HG03139 (cell line): Measurements from ENCODE around the gene SYDE1.
"Not testable (repeated sequence)": the region's sequence is repeated elsewhere in the genome, so short reads cannot be mapped to it uniquely, and the experiment has no call there.

Experiments used
- ATAC-seq: cut with Tn5 transposase; IDR thresholded peaks from one replicate; pipeline ENCODE4 v1.9.1; 2021; ENCODE audit not compliant: unreplicated experiment

SYDE1 gene, protein sequence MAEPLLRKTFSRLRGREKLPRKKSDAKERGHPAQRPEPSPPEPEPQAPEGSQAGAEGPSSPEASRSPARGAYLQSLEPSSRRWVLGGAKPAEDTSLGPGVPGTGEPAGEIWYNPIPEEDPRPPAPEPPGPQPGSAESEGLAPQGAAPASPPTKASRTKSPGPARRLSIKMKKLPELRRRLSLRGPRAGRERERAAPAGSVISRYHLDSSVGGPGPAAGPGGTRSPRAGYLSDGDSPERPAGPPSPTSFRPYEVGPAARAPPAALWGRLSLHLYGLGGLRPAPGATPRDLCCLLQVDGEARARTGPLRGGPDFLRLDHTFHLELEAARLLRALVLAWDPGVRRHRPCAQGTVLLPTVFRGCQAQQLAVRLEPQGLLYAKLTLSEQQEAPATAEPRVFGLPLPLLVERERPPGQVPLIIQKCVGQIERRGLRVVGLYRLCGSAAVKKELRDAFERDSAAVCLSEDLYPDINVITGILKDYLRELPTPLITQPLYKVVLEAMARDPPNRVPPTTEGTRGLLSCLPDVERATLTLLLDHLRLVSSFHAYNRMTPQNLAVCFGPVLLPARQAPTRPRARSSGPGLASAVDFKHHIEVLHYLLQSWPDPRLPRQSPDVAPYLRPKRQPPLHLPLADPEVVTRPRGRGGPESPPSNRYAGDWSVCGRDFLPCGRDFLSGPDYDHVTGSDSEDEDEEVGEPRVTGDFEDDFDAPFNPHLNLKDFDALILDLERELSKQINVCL

DNA sequence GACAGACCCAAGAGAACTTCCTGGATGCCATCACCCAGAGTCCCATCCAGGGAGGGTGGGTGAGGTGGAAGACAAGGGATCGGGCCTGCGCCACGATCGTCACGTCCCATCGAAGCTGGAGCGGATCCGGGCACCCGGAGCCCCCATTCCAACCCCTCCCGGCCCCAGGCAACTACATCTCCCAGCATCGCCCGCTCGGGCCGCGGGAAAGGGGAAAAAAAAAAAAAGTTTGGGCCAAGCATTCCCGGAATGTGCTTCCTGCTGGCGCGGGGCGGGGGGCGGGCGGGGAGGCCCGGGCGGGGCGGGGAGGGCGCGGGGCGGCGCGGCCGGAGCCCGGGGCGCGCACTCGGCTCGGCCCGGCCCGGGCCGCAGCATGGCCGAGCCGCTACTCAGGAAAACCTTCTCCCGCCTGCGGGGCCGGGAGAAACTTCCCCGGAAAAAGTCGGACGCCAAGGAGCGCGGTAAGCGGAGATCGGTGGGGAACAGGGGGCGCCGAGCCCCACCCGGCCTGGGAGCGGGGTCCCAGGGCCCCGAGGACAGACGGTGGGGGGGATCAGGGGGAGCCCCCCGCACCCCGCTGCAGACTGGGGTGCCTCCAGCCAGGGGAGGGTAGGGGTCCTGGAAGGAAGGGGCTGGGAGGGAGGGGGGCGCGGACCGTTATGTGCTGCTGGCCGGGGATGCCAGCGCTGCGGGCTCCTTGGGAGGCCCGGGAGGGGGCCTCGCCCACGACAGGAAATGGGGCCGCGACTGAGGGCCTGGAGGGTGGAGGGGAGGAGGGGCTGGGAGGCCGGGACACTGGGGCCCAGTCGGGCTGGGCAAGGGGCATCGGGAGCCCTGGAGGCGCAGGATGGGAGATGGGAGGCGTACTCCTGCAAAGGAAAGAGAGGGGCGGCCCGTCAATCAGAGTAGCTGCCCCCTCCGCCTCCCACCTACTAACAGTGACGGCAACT lies at the start of gene SYDE1:
TSS of gene SYDE1 (plus strand) at position 341 of the 950 bp plus-strand sequence. CDS start at position 374, 33 bp downstream.
- no peak for ATAC-seq

DNA sequence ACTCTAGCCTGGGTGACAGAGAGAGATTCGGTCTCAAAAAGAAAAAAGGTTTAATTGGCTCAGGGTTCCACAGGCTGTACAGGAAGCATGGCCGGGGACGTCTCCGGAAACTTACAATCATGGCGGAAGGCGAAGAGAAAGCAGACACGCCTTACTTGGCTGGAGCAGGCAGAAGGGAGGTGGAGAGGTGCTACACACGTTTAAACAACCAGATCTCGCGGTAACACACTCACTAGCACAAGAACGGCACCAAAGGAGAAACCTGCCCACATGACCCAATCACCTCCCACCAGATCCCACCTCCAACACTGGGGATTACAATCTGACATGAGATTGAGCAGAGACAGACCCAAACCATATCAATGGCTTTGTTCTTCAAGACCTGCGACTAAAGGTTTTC lies 45.2 kb upstream of the SYDE1 start:
- no peak for ATAC-seq

- ATAC-seq, result not testable (repeated sequence)
Measured at GRCh38 chr19:15070386-15070785, 36.8 kb upstream of the SYDE1 start.

DNA sequence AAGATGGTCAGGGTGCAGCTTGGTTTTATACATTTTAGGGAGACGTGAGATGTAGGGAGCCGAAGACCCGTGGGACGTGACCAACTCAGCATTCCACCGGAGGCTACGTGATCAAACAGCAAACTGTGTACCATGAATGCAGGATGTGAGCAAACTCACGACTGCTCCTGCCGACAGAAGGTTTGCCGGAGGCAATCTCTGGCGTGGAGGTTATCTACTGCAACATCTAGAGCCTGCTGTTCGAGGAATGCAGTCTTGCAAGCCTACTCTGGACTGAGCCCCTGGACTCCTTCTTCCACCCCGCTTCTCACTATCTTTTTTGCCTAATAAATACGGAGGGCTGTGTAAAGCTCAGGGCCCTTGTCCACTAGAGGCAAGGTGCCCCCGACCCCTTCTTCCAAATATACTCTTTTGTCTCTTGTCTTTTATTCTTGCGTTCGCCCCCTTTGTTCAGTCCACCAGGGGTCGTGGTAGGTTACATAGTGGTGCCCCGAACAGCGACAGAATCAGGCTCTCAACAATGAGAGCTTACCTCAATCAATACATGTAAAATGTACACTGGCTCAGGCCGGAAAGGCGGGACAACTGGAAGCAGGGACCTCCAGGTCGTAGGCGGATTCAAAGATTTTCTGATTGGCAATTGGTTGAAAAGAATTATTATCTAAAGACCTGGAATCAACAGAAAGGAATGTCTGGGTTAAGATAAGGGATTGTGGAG lies 34.1 kb upstream of the SYDE1 start:
- no peak for ATAC-seq

GRCh38 chr19:15074371-15074770 lies 32.8 kb upstream of the SYDE1 start:
- no peak for ATAC-seq

DNA sequence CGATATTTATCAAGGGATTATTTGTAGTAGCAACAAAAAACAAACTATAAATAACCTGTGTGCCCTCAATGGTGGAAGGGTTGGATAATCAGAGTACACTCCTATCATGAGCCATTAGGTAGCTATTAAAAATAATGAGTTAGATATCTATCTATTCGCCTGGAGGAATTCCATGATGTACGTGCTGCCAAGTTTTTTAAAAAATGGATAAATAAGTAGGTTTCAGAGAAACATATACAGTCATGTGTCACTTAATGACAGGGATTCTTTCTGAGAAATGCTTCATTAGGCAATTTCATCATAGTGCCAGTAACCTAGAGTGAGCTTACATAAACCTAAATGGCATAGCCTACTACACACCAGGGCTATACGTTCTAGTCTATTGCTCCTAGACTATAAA lies 31.4 kb upstream of the SYDE1 start:
- no peak for ATAC-seq

DNA sequence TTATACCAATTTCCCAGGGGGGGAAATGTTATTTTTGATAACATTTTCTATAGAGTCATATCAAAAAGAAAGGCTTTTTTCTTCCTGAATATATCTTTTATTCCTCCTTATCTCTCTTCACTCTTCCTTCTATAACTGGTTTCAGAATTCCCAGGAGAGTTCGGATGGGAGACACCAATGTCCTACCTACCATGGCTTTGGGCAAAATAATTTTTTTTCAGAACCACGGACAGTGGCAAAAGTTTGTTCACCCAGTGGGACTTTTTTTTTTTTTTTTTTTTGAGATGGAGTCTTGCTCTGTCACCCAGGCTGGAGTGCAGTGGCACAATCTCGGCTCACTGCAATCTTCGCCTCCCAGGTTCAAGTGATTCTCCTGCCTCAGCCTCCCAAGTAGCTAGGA lies 27.2 kb upstream of the SYDE1 start:
- ATAC-seq, result not testable (repeated sequence)

- no peak for ATAC-seq
Measured at GRCh38 chr19:15081911-15082310, 25.3 kb upstream of the SYDE1 start, which contains the start of gene OR1I1. Gene OR1I1 (plus strand): TSS chr19:15082211. CDS start chr19:15087066, 4,855 bp downstream.

GRCh38 chr19:15087182-15087581 lies 20.0 kb upstream of the SYDE1 start:
- ATAC-seq, result no peak

DNA sequence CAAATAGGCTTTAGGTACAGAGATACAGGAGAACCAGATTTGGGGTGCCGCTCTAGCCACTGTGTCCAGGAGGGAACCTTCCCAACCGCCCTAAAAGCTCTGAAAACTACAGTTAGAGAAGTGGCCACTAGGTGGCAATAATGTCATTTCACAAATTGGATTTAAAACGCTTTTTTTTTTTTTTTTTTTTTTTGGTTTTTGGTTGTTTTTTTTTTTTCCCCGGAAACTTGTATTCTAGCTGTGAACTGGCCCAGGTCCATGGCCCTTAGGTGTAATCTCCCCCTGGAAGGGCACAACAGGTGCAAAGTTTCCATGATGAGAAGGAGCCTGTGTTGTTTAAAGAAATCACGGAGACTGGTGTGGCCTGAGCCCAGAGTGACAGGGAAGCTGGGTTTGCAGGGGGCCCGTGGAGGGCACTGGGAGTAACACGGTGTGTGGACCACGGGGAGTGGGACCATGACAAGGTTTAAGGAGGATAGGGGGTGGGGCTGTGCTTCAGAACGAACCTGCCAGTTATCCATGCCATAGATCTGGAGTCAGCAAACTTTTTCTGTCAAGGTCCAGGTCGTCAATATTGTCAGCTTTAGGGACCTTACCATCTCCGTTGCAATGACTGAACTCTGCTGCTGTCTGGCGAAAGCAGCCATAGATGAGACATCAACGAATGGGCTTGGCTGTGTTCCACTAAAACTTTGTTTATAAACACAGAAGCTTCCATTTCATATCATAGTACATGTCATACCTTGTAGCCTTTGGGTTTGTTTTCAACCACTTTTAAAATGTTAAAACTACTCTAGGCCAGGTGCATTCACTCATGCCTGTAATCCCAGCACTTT lies 15.1 kb upstream of the SYDE1 start:
- no peak for ATAC-seq

DNA sequence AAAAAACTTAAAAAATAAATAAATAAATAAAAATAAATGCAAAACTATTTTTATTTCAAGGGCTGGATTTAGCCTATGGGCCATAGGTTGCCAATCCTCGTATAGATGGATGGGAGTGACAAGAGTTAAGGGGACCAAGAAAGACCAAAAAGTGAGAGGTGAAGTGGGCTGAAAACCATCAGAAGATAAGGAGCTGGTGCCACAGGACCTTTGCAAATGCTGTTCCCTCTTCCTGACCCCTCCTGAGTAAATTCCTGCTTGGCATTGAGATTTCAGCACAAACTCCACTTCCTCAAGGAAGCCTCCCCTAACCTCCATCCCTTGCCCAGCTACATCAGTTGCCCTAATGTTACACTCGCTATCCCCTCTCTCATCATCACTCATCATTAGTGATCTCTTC lies 14.2 kb upstream of the SYDE1 start:
- no peak for ATAC-seq

DNA sequence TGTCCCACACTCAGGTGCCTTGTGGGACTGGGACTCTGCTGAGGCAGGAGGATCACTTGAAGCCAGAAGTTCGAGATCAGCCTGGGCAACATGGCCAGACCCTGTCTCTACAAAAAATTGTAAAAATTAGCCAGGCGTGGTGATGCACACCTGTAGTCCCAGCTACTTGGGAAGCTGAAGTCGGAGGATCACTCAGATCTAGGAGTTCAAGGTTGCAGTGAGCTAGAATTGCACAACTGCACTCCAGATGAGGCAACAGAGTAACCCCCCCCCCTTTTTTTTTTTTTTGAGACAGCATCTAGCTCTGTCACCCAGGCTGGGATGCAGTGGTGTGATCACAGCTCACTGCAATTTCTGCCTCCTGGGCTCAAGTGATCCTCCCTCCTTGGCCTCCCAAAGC lies 11.0 kb upstream of the SYDE1 start:
- no peak for ATAC-seq

DNA sequence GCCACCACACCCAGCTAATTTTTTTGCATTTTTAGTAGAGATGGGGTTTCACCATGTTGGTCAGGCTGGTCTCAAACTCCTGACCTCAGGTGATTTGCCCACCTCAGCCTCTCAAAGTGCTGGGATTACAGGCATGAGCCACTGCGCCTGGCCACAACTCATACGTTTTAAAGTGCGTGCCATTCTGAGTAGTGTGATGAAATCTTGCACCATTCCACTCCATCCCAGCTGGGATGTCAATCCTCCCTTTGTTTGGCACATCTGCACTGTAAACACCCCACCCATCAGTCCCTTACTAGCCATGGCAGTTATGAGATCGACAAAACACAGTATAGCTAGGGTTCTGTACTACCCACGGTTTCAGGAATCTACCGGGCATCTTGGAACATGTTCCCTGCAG lies 9.2 kb upstream of the SYDE1 start:
- not testable (repeated sequence) for ATAC-seq

DNA sequence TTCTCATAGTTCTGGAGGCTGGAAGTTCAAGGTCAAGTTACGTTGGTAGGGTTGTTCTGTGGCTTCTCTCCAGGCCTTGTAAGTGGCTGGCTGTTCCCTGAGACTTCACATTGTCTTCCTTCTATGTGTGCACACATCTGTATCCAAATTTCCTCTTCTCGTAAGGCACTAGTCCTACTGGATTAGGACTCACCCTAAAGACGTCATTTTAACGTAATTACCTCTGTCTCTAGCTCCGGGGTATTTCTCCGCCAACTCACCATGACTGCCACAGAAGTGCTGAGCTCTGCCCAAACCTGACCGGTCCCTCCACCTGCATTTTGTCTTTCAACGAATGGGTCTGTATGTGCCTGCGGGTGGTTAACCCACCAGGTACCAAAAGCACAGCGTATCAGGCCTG lies 8.7 kb upstream of the SYDE1 start:
- ATAC-seq, result no peak

DNA sequence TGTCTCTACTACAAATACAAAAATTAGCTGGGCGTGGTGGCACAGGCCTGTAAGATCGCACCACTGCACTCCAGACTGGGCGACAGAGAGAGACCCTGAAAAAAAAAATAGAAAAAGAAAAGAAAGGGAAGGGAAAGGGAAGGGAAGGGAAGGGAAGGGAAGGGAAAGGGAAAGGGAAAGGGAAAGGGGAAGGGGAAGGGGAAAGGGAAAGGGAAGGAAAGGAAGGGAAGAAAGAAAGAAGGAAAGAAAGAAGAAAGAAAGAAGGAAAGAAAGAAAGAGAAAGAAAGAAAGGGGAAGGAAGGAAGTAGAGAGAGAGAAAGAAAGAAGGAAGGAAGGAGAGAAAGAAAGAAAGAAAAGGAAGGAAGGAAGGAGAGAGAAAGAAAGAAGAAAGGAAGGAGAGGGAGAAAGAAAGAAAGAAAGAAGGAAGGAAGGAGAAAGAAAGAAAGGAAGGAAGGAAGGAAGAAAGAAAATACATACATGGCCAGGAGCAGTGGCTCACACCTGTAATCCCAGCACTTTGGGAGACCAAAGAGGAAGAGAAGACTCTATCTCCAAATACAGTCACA lies 8.1 kb upstream of the SYDE1 start:
- ATAC-seq, result no peak

GRCh38 chr19:15101479-15102082 lies 5.6 kb upstream of the SYDE1 start:
- ATAC-seq, result no peak

DNA sequence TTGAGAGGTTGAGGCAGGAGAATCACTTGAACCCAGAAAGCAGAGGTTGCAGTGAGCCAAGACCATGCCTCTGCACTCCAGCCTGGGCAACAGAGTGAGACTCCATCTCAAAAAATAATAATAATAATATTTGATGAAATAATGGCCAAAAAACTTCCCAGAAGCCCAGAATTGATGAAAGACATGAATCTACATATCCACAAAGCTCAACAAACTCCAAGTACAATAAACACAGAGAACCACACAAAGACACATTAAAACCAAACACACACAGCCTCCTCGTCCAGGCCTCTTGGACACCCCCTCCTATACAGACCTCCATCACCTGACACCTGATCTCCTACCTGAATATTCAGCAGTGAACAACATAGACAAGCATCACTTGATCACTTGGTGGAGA lies 3.2 kb upstream of the SYDE1 start:
- no peak for ATAC-seq

DNA sequence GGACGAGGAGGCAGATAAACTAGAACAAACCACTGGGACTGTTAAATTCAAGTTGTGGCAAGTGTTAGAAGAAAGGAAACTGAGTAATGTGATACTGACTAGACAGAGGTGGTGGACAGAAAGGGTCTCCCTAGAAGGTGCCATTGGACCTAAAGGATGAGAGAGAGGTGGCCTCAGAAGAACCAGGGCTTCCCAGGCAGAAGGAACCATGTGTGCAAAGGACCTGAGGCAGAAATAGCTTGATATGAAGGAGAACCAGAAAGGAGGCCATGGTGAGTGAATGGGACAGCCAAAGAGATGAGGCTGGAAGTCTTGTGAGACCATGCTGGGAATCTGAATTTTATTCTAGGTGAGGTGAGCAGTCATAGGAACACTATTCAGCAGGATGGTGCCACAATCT lies 2.8 kb upstream of the SYDE1 start:
- ATAC-seq, result no peak

GRCh38 chr19:15105044-15105443 lies 2.2 kb upstream of the SYDE1 start:
- ATAC-seq, result no peak
